ENCODE data around the gene DMAC1. TPM values are rescaled to one million over a fixed set of nuclear protein-coding genes. Genes with fewer than 3 reads are reported as not detected.

Gene DMAC1, protein sequence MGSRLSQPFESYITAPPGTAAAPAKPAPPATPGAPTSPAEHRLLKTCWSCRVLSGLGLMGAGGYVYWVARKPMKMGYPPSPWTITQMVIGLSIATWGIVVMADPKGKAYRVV
- total RNA-seq: 4.9 and 5.0 TPM in 2 replicates

DNA sequence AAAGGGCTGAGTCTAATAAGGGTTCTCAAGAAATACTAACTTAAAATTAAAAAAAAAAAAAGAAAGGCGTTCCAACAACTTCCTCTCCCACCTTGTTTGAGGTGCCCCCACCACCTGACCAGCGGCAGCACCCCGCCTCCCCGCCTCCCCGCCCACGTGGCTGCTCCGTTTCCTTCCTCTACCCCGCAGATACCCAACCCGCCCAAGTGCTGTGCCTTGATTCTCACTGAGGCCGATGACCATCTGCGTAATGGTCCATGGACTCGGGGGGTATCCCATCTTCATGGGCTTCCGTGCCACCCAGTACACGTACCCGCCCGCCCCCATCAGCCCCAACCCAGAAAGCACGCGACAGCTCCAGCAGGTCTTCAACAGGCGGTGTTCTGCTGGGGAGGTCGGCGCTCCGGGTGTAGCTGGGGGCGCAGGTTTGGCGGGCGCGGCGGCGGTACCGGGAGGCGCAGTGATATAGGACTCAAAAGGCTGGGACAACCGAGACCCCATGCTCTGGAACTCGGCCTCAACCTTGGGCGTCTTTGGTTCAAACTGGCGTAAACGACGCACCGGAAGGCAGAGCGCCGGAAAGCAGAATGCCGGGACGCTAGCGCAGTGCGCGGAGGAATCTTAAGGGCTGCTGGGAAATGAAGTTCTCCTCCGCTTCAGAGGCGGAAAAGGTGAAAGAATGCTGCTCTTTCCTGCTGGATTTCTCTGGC is at the start of gene DMAC1:
Gene DMAC1 (minus strand): TSS at position 545 of the 710 bp plus-strand sequence. CDS start 44 bp downstream, at position 501.

